Lower lobe of right lung (tissue), 2 donors: ENCODE measurements around the gene DEPP1. TPM values are rescaled to one million over a fixed set of nuclear protein-coding genes. Genes with fewer than 3 reads are reported as not detected.
A peak's percentile ranks its signal among the peaks of the same experiment; 100 is the strongest.

Experiments used
- ATAC-seq, 2 donors: fragments of 200-7000 bp; cut with Tn5 transposase; one replicate each; pipeline ENCODE4 v1.9.1; 2020 to 2022; ENCODE audit warnings: mild to moderate bottlenecking in 2 of 2, moderate library complexity in 2 of 2
- DNase-seq: peaks from one replicate; pipeline ENCODE4 v3.0.0-alpha.2; 2020
- H3K27ac ChIP-seq: fragments of 200-600 bp; one replicate; pipeline ENCODE4 v1.8.0; 2022
- H3K27me3 ChIP-seq: fragments of 200-600 bp; one replicate; pipeline ENCODE4 v1.8.0; 2022; ENCODE audit warnings: low read depth
- H3K36me3 ChIP-seq: fragments of 200-600 bp; one replicate; pipeline ENCODE4 v1.8.0; 2022; ENCODE audit warnings: mild to moderate bottlenecking
- H3K4me1 ChIP-seq: fragments of 200-600 bp; one replicate; pipeline ENCODE4 v1.8.0; 2022
- H3K4me3 ChIP-seq: fragments of 200-600 bp; one replicate; pipeline ENCODE4 v1.8.0; 2022; ENCODE audit warnings: mild to moderate bottlenecking
- H3K9me3 ChIP-seq: fragments of 200-600 bp; one replicate; pipeline ENCODE4 v1.8.0; 2022
- CTCF ChIP-seq: fragments of 200-600 bp; IDR thresholded peaks from one replicate; pipeline ENCODE4 v1.8.0; 2022; ENCODE audit warnings: antibody characterized with exemption, mild to moderate bottlenecking
- intact Hi-C: fragments of 100-400 bp; cut with DNase I; formaldehyde crosslinking; loops from one replicate; pipeline ENCODE4 v1.11.0; 2022
- total RNA-seq: library from RNA; stranded (reverse); fragmentation: NEBNext Ultra II Directional; extraction: Animal tissue kit (Norgen Biotek cat#: 25700); gene quantifications from one replicate; pipeline ENCODE4 v1.2.1, GENCODE V29; 2021
- donor health status: DM: no; HTN: yes; CAD: no; lungs with severe emphysema.

The DEPP1 gene
- total RNA-seq, 1 donor from 2014 or later = 108 TPM

DNA sequence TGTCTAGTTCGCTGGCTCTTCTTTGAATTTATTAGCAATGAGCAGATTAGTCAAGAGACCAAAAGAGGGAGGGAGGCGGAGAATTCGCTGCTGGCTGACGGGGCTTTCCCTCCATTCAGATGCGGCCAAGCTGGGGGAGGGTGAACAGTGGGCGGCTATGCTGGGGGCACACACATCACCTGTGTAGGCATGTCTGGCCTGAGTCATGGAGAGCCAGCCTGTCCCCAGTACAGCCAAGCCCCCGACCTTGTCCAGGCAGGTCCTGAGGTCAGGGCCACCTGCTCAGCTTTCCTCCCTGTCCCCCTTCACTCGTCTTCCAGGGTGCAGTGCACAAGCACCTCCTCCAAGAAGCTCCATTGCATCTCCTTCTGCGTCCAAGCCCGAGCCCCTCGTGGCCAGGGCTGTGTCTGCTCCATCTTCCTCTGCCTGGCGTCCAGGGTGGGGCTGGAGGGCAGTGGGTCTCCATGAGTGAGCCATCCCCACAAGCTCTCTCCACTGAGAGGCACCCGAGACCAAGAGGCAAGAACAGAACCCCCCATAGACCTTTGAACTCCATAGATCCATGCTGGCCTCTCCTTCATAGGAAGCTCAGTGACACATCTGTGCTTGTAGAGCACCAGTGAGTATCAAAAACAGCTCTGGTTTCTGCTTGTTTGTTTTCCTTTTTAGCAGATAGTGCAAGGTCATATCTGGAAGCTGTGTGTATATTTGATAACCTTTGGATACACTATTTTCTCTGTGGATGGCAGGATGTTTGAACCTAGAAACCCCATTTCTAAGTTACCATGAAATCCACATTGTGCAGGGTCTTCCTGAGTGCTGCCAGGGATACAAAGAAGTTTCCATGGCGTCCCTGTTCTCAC is 1.9 kb upstream of the DEPP1 start:
- peaks cover 33% of the 10 kb centered on the region for H3K36me3 ChIP-seq
- ATAC-seq (no peak), DNase-seq (no peak)
- no peak for TF ChIP-seq CTCF
- H3K27ac ChIP-seq = peak overlapping the region; percentile 70
- H3K4me3 ChIP-seq = no peak overlapping the region
- H3K4me1 ChIP-seq = peaks cover 96% of the 10 kb centered on the region
- intact Hi-C loops = no loop called here
- no peaks in the 10 kb centered on the region for H3K9me3 ChIP-seq
- H3K27me3 ChIP-seq = no peaks in the 10 kb centered on the region

- intact Hi-C loops = no loop called here
- no peak for TF ChIP-seq CTCF
- Histone ChIP-seq H3K4me3 (peak overlapping the region; percentile 72), H3K36me3 (peaks cover 24% of the 10 kb centered on the region), H3K4me1 (peaks cover 93% of the 10 kb centered on the region), H3K27ac (peak overlapping the region; percentile 90), H3K9me3 (no peaks in the 10 kb centered on the region), H3K27me3 (no peaks in the 10 kb centered on the region)
- no peak for DNase-seq
- no peak for ATAC-seq
These were observed 927 bp upstream of the DEPP1 start for GRCh38 chr10:44979281-44980191.

GRCh38 chr10:44978213-44978569 is 418 bp downstream of the DEPP1 start:
- intact Hi-C loops = no loop called here
- Histone ChIP-seq H3K9me3 (no peaks in the 10 kb centered on the region), H3K36me3 (peaks cover 18% of the 10 kb centered on the region), H3K4me3 (peak overlapping the region; percentile 72), H3K27me3 (no peaks in the 10 kb centered on the region), H3K27ac (peak overlapping the region; percentile 90), H3K4me1 (peaks cover 93% of the 10 kb centered on the region)
- TF ChIP-seq CTCF = no peak
- DNase-seq = no peak
- no peak for ATAC-seq

DNA sequence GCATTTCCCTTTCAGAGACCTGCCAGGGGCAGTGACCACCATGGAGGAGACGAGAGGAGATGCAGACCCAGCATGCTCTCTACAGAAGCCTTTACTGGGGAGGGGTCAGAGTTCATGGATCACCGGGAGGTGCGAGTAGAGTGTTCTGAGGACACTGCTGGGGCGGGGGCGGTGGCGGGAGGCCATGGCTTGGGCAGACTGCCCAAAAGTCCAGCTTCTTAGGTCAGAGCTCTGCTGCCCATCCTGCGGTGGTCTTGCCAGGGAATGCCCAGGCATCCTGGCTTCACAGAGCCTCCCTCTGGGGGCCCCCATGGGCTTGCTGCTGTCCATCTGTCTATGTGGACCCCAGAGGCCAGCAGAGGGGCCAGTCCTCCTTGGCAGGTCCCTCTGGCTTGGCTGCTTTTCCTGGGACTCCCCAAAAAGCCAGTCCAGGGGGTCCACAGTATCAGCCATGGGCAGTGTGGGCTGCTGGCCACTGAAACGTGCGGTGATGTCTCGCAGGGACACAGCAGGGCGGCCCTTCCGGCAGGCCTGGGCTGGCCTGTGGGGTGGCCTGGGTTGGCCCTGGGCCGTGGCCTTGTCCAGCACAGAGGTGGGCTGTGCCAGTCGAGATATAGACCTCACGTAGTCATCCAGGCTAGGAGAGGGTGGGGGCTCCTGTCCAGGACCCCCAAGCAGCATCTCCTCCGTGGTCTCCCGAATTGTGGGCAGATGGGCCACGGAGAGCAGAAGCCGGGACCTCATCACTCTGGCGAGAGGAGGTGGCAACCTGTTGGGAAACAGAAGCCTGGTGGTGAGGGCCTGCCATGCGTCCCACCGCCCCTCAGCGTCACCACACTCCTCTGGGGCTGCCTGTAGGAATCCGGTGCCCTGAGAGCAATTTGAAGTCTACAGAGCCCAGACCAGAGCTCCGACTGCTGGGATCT is 1.1 kb downstream of the DEPP1 start:
- no peak for DNase-seq
- intact Hi-C loops = no loop called here
- H3K9me3 ChIP-seq = no peaks in the 10 kb centered on the region
- ATAC-seq = no peak
- H3K27ac ChIP-seq = peak overlapping the region; percentile 90
- no peaks in the 10 kb centered on the region for H3K27me3 ChIP-seq
- H3K4me3 ChIP-seq = peak overlapping the region; percentile 72
- peaks cover 25% of the 10 kb centered on the region for H3K36me3 ChIP-seq
- TF ChIP-seq CTCF = no peak
- H3K4me1 ChIP-seq = peaks cover 93% of the 10 kb centered on the region
